NCI-H2227 (cell line): Measurements from ENCODE around the gene DOCK4.

ENCODE experiments used
- DNase-seq: peaks from one replicate; lab custom pipeline; 2025; ENCODE audit not compliant: unreplicated experiment; lab: John Stamatoyannopoulos, UW

The DOCK4 gene

GRCh38 chr7:111697771-111698170, 508.4 kb downstream of the DOCK4 start:
- DNase-seq = no peak

GRCh38 chr7:111694376-111694775, 511.8 kb downstream of the DOCK4 start:
- DNase-seq = no peak

GRCh38 chr7:111690364-111691111, 515.7 kb downstream of the DOCK4 start:
- no peak for DNase-seq

DNA sequence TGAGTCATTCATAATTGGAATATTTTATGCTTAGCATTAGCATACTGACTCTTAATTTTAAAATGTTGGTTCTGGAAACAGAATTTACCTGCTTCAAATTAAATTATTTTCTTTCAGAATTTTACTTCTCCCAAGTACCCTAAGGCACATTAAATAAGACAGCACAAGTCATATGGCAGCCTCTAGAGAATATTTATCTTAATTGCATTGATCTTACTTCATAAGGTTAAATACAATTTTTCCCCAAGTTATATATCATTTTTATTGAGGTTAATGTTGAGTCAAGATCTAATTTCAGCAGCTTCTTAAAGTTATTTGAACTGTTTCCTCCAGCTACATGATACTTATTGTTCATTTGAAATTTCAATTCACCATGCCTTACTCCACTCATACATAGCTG, 520.9 kb downstream of the DOCK4 start:
- DNase-seq = no peak

GRCh38 chr7:111682588-111683340, 523.4 kb downstream of the DOCK4 start:
- DNase-seq = no peak

DNA sequence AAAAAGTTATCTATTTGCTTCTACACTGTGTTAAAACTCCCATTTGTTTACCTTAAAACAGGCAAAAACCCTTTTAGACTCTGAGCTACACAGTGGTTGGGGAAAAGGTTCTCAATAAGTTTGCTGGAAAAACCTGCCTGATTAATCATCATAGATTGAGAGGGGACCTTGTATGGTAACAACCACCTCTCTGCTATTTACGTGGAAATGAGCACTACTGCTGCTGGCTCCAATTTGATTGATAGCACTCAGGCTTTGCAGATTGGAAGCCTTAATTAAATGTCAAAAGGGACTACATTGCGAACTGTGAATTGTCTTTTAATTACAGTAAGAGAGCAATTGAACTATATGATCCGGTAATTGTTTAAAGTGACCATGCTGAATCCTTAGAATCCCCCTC, 525.0 kb downstream of the DOCK4 start:
- DNase-seq = no peak

DNA sequence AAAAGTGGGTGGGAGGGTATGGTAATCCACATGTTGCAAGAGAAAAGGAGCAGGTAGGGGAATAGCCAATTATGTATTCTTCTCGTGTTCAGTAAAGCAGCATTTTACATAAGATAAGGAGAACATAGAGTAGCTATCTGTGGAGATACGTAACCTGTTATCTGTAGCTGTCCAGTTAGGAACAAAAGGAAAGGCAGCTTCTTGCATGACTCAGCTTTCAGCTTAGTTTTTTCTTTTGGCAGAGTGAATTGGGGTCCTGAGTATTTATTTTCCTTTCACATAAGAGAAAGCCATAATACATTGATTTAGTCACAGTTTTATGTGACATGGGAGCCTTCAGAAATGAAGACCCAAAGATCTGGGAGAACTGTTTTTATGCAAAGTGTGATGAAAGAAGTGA, 527.2 kb downstream of the DOCK4 start:
- DNase-seq = no peak

GRCh38 chr7:111678281-111678680, 527.9 kb downstream of the DOCK4 start:
- no peak for DNase-seq

DNA sequence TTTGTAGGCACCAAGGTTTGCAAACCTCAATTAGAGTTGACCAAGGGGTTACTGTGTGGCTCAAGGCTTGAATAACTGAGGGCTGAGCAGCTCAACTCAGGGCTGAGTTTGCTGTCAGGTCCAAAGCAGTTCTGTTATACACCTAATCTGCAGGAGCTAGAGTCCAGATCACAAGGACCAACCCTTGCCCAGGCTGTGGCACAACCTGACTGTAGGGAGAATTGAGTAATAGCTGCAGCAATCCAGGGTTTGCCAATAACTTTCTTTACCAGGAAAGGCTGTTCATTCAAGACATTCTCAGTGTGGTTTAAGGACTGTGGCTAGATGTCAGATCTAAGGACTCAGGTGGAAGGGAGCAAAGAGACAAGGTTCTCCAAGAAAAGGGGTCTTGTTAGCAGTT, 528.4 kb downstream of the DOCK4 start:
- DNase-seq = no peak

DNA sequence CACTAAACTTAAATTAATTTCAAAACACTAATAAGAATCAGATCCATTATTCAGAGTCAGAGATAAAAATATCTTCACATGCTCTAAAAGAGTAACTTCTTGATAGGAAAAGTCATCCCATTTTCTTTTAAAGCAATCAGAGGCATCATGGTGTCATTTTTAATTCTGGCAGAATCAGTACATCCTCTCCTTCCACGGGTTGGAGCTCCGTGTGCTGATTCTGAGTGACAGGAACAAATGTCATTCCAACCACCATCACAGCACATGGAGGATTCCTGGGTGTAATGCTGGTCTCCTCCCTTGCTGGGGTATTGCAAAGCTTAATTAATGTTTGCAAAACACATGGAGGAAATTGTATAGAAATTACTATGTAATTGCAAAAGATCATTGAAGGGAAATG, 529.4 kb downstream of the DOCK4 start:
- no peak for DNase-seq
